ENCODE data around the gene SH3BGR. TPM values are rescaled to one million over a fixed set of nuclear protein-coding genes. Genes with fewer than 3 reads are reported as not detected.

Gene SH3BGR
- total RNA-seq, 2 experiments from 2014 or later = 3.9 to 4.7 TPM

GRCh38 chr21:39479814-39480182 is 28.0 kb downstream of the SH3BGR start:
- Mint-ChIP-seq H3K27ac (no peak overlapping the region), H3K4me1 (no peaks in the 10 kb centered on the region), H3K4me3 (no peak overlapping the region), H3K9me3 (no peaks in the 10 kb centered on the region), H3K27me3 (no peaks in the 10 kb centered on the region), H3K36me3 (peaks cover 3% of the 10 kb centered on the region)
- DNase-seq = no peak

- DNase-seq = no peak
- H3K36me3 Mint-ChIP-seq = peaks cover 3% of the 10 kb centered on the region
- H3K4me1 Mint-ChIP-seq = no peaks in the 10 kb centered on the region
- H3K27ac Mint-ChIP-seq = no peak overlapping the region
- H3K4me3 Mint-ChIP-seq = no peak overlapping the region
- H3K9me3 Mint-ChIP-seq = no peaks in the 10 kb centered on the region
- no peaks in the 10 kb centered on the region for H3K27me3 Mint-ChIP-seq
Measured at GRCh38 chr21:39480271-39480670, 28.5 kb downstream of the SH3BGR start.

GRCh38 chr21:39481886-39482285 is 30.1 kb downstream of the SH3BGR start:
- Mint-ChIP-seq H3K27me3 (no peaks in the 10 kb centered on the region), H3K9me3 (no peaks in the 10 kb centered on the region), H3K4me1 (no peaks in the 10 kb centered on the region), H3K36me3 (no peaks in the 10 kb centered on the region), H3K4me3 (no peak overlapping the region), H3K27ac (no peak overlapping the region)
- DNase-seq = no peak

GRCh38 chr21:39483917-39484316 is 32.1 kb downstream of the SH3BGR start:
- Mint-ChIP-seq H3K4me1 (no peaks in the 10 kb centered on the region), H3K27ac (no peak overlapping the region), H3K9me3 (no peaks in the 10 kb centered on the region), H3K4me3 (no peak overlapping the region), H3K27me3 (no peaks in the 10 kb centered on the region), H3K36me3 (no peaks in the 10 kb centered on the region)
- DNase-seq = no peak

- H3K4me1 Mint-ChIP-seq = no peaks in the 10 kb centered on the region
- no peaks in the 10 kb centered on the region for H3K9me3 Mint-ChIP-seq
- DNase-seq = no peak
- no peak overlapping the region for H3K4me3 Mint-ChIP-seq
- H3K27ac Mint-ChIP-seq = no peak overlapping the region
- no peaks in the 10 kb centered on the region for H3K27me3 Mint-ChIP-seq
- H3K36me3 Mint-ChIP-seq = no peaks in the 10 kb centered on the region
Measured at GRCh38 chr21:39484711-39485276, 33.0 kb downstream of the SH3BGR start.

- DNase-seq = no peak
- no peaks in the 10 kb centered on the region for H3K27me3 Mint-ChIP-seq
- H3K4me1 Mint-ChIP-seq = no peaks in the 10 kb centered on the region
- H3K36me3 Mint-ChIP-seq = peaks cover 4% of the 10 kb centered on the region
- H3K27ac Mint-ChIP-seq = no peak overlapping the region
- peaks cover 10% of the 10 kb centered on the region for H3K9me3 Mint-ChIP-seq
- no peak overlapping the region for H3K4me3 Mint-ChIP-seq
Measured at GRCh38 chr21:39489380-39489924, 37.7 kb downstream of the SH3BGR start.

GRCh38 chr21:39499156-39499555 is 47.4 kb downstream of the SH3BGR start:
- Mint-ChIP-seq H3K27ac (no peak overlapping the region), H3K4me1 (no peaks in the 10 kb centered on the region), H3K9me3 (peaks cover 8% of the 10 kb centered on the region), H3K36me3 (peaks cover 3% of the 10 kb centered on the region), H3K4me3 (no peak overlapping the region), H3K27me3 (no peaks in the 10 kb centered on the region)
- DNase-seq = no peak

- Mint-ChIP-seq H3K36me3 (no peaks in the 10 kb centered on the region), H3K27me3 (no peaks in the 10 kb centered on the region), H3K9me3 (peaks cover 1% of the 10 kb centered on the region), H3K4me3 (no peak overlapping the region), H3K4me1 (no peaks in the 10 kb centered on the region), H3K27ac (no peak overlapping the region)
- DNase-seq = no peak
Measured at GRCh38 chr21:39502631-39503030, 50.9 kb downstream of the SH3BGR start.

GRCh38 chr21:39503123-39503762 is 51.5 kb downstream of the SH3BGR start:
- Mint-ChIP-seq H3K36me3 (no peaks in the 10 kb centered on the region), H3K27me3 (no peaks in the 10 kb centered on the region), H3K4me1 (no peaks in the 10 kb centered on the region), H3K9me3 (peaks cover 1% of the 10 kb centered on the region), H3K27ac (no peak overlapping the region), H3K4me3 (no peak overlapping the region)
- DNase-seq = no peak

GRCh38 chr21:39504230-39504629 is 52.5 kb downstream of the SH3BGR start:
- Mint-ChIP-seq H3K36me3 (no peaks in the 10 kb centered on the region), H3K4me1 (no peaks in the 10 kb centered on the region), H3K4me3 (no peak overlapping the region), H3K9me3 (peaks cover 1% of the 10 kb centered on the region), H3K27me3 (no peaks in the 10 kb centered on the region), H3K27ac (no peak overlapping the region)
- no peak for DNase-seq

- Mint-ChIP-seq H3K27ac (no peak overlapping the region), H3K4me1 (no peaks in the 10 kb centered on the region), H3K9me3 (peaks cover 1% of the 10 kb centered on the region), H3K36me3 (no peaks in the 10 kb centered on the region), H3K27me3 (no peaks in the 10 kb centered on the region), H3K4me3 (no peak overlapping the region)
- no peak for DNase-seq
Measured at GRCh38 chr21:39510240-39510639, 58.5 kb downstream of the SH3BGR start.

- no peaks in the 10 kb centered on the region for H3K27me3 Mint-ChIP-seq
- H3K4me1 Mint-ChIP-seq = no peaks in the 10 kb centered on the region
- H3K27ac Mint-ChIP-seq = no peak overlapping the region
- no peak overlapping the region for H3K4me3 Mint-ChIP-seq
- no peak for DNase-seq
- no peaks in the 10 kb centered on the region for H3K36me3 Mint-ChIP-seq
- no peaks in the 10 kb centered on the region for H3K9me3 Mint-ChIP-seq
Measured at GRCh38 chr21:39511102-39511501, 59.3 kb downstream of the SH3BGR start.

- Mint-ChIP-seq H3K27ac (no peak overlapping the region), H3K4me1 (peaks cover 3% of the 10 kb centered on the region), H3K27me3 (peaks cover 3% of the 10 kb centered on the region), H3K4me3 (no peak overlapping the region), H3K9me3 (no peaks in the 10 kb centered on the region), H3K36me3 (no peaks in the 10 kb centered on the region)
- DNase-seq = no peak
Measured at GRCh38 chr21:39513735-39514134, 62.0 kb downstream of the SH3BGR start.

GRCh38 chr21:39515684-39516472 is 64.1 kb downstream of the SH3BGR start:
- no peak overlapping the region for H3K4me3 Mint-ChIP-seq
- DNase-seq = no peak
- H3K9me3 Mint-ChIP-seq = no peaks in the 10 kb centered on the region
- no peaks in the 10 kb centered on the region for H3K36me3 Mint-ChIP-seq
- peaks cover 3% of the 10 kb centered on the region for H3K4me1 Mint-ChIP-seq
- no peak overlapping the region for H3K27ac Mint-ChIP-seq
- peaks cover 3% of the 10 kb centered on the region for H3K27me3 Mint-ChIP-seq

GRCh38 chr21:39518055-39518846 is 66.5 kb downstream of the SH3BGR start:
- Mint-ChIP-seq H3K36me3 (no peaks in the 10 kb centered on the region), H3K27ac (no peak overlapping the region), H3K9me3 (no peaks in the 10 kb centered on the region), H3K27me3 (peaks cover 3% of the 10 kb centered on the region), H3K4me1 (peaks cover 3% of the 10 kb centered on the region), H3K4me3 (no peak overlapping the region)
- peak; percentile 31 for DNase-seq
